GM18951 (cell line): ENCODE results near the gene MRPL22.
"Not testable (repeated sequence)": the region's sequence is repeated elsewhere in the genome, so short reads cannot be mapped to it uniquely, and the experiment has no call there.

ENCODE experiments used
- POLR2A ChIP-seq: IDR thresholded peaks from 4 replicates; pipeline ENCODE4 v1.6.1; 2011; ENCODE audit warnings: mild to moderate bottlenecking; ENCODE audit not compliant: insufficient read length, insufficient read depth; ENCODE audit errors: extremely low read depth
- in situ Hi-C: fragments of 300-500 bp; cut with MboI; formaldehyde crosslinking; loops from one replicate; pipeline ENCODE4 v1.12.0; 2022; ENCODE audit warnings: low sequenced_read_pairs, mixed read lengths, inconsistent platforms; ENCODE audit not compliant: unreplicated experiment

Gene MRPL22

GRCh38 chr5:154940772-154941620 lies at the start of gene MRPL22:
MRPL22 (plus strand) TSS chr5:154941073; CDS start chr5:154941111, 38 bp downstream.
- in situ Hi-C loops: no loop called here
- peak; percentile 81 for TF ChIP-seq POLR2A

- no peak for TF ChIP-seq POLR2A
- in situ Hi-C loops: no loop called here
These were observed 48.5 kb upstream of the MRPL22 start for GRCh38 chr5:154892369-154892771.

- TF ChIP-seq POLR2A: no peak
These were observed 47.5 kb upstream of the MRPL22 start for GRCh38 chr5:154893381-154893780.

GRCh38 chr5:154895606-154896561 lies 45.0 kb upstream of the MRPL22 start:
- in situ Hi-C loops: no loop called here

More at GRCh38 chr5:154893381-154893780, 47.5 kb upstream of the MRPL22 start:
- in situ Hi-C loops: no loop called here

GRCh38 chr5:154896562-154897165 lies 44.2 kb upstream of the MRPL22 start:
- in situ Hi-C loops: no loop called here
- no peak for TF ChIP-seq POLR2A

More at GRCh38 chr5:154895606-154896561, 45.0 kb upstream of the MRPL22 start:
- no peak for TF ChIP-seq POLR2A

GRCh38 chr5:154898210-154898609 lies 42.7 kb upstream of the MRPL22 start:
- in situ Hi-C loops: no loop called here
- TF ChIP-seq POLR2A: no peak

- in situ Hi-C loops: no loop called here
- no peak for TF ChIP-seq POLR2A
These were observed 41.6 kb upstream of the MRPL22 start for GRCh38 chr5:154899151-154899816.

GRCh38 chr5:154900066-154900465 lies 40.8 kb upstream of the MRPL22 start:
- TF ChIP-seq POLR2A: no peak
- in situ Hi-C loops: no loop called here

- no peak for TF ChIP-seq POLR2A
- in situ Hi-C loops: no loop called here
These were observed 39.6 kb upstream of the MRPL22 start for GRCh38 chr5:154901276-154901675.

- TF ChIP-seq POLR2A: no peak
- in situ Hi-C loops: no loop called here
These were observed 39.0 kb upstream of the MRPL22 start for GRCh38 chr5:154901913-154902312.

- in situ Hi-C loops: not testable (repeated sequence)
These were observed 35.3 kb upstream of the MRPL22 start for GRCh38 chr5:154905601-154906000.

GRCh38 chr5:154916874-154917273 lies 24.0 kb upstream of the MRPL22 start:
- TF ChIP-seq POLR2A: no peak
- in situ Hi-C loops: no loop called here

GRCh38 chr5:154917757-154918156 lies 23.1 kb upstream of the MRPL22 start:
- in situ Hi-C loops: no loop called here
- TF ChIP-seq POLR2A: no peak
